DND-41 (cell line): ENCODE results near the gene KDM1A.

Source experiments
- ATAC-seq: fragments of 200-7000 bp; cut with Tn5 transposase; 3 replicates; pipeline ENCODE4 v1.9.1; 2021; ENCODE audit warnings: low read depth; ENCODE audit not compliant: insufficient read depth
- DNase-seq: peaks from one replicate; pipeline ENCODE4 v3.0.0-alpha.2; 2020
- H2AFZ ChIP-seq: 2 replicates; pipeline ENCODE4 v1.6.0; 2012; ENCODE audit warnings: low read depth, low read length
- H3K27ac ChIP-seq: 2 replicates; pipeline ENCODE4 v1.5.1; 2012; ENCODE audit warnings: low read length, inconsistent platforms
- H3K27me3 ChIP-seq: fragments of 200-600 bp; sonication (generic); 2 replicates; pipeline ENCODE4 v1.6.0; 2012; ENCODE audit warnings: low read length, mild to moderate bottlenecking, inconsistent platforms; ENCODE audit not compliant: insufficient read depth, poor library complexity
- H3K36me3 ChIP-seq: 2 replicates; pipeline ENCODE4 v1.5.1; 2012; ENCODE audit warnings: low read length, inconsistent platforms; ENCODE audit not compliant: insufficient read depth
- H3K4me1 ChIP-seq: 2 replicates; pipeline ENCODE4 v1.5.1; 2012; ENCODE audit warnings: mild to moderate bottlenecking, low read length; ENCODE audit not compliant: insufficient read depth
- H3K4me2 ChIP-seq: 2 replicates; pipeline ENCODE4 v1.6.0; 2012; ENCODE audit warnings: mild to moderate bottlenecking, moderate library complexity, low read length, inconsistent platforms; ENCODE audit not compliant: insufficient read depth
- H3K4me3 ChIP-seq, 2 experiments: fragments of 200-600 bp in 1 of 2; shearing (Covaris generic) in 1 of 2; 2 replicates each; pipeline ENCODE4 v1.5.1; 2012 to 2016; ENCODE audit warnings: inconsistent platforms in 2 of 2, low read length in 2 of 2, mild to moderate bottlenecking in 2 of 2, low read depth in 1 of 2, moderate library complexity in 1 of 2
- H3K79me2 ChIP-seq: 2 replicates; pipeline ENCODE4 v1.6.0; 2012; ENCODE audit warnings: low read length, inconsistent platforms; ENCODE audit not compliant: insufficient read depth
- H3K9ac ChIP-seq: 2 replicates; pipeline ENCODE4 v1.6.0; 2012; ENCODE audit warnings: low read depth, mild to moderate bottlenecking, inconsistent platforms, low read length, moderate library complexity
- H3K9me3 ChIP-seq: 2 replicates; pipeline ENCODE4 v1.5.1; 2012; ENCODE audit warnings: low read length, moderate library complexity, mild to moderate bottlenecking, inconsistent platforms; ENCODE audit not compliant: insufficient read depth, severe bottlenecking
- H4K20me1 ChIP-seq: 2 replicates; pipeline ENCODE4 v1.6.0; 2012; ENCODE audit warnings: low read length; ENCODE audit not compliant: insufficient read depth
- EZH2 ChIP-seq: IDR thresholded peaks from 3 replicates; pipeline ENCODE4 v1.6.1; 2012; ENCODE audit warnings: borderline replicate concordance, low read depth, mild to moderate bottlenecking, moderate library complexity, low read length, inconsistent platforms; ENCODE audit not compliant: severe bottlenecking
- TF ChIP-seq, protein P1 (sequence below): IDR thresholded peaks from 2 replicates; pipeline ENCODE4 v1.5.1; 2012; ENCODE audit warnings: borderline replicate concordance, low read length, moderate library complexity, mild to moderate bottlenecking; ENCODE audit not compliant: poor library complexity, severe bottlenecking; ENCODE audit errors: extremely low read depth

KDM1A gene

GRCh38 chr1:23062271-23062670 lies 43.0 kb downstream of the KDM1A start:
- H4K20me1 ChIP-seq = peaks cover 18% of the 10 kb centered on the region; the same call in 1 of the 2 replicates
- no peak overlapping the region for H3K4me3 ChIP-seq
- H3K9ac ChIP-seq = no peak overlapping the region
- peaks cover 19% of the 10 kb centered on the region for H3K79me2 ChIP-seq
- TF ChIP-seq, protein P1, sequence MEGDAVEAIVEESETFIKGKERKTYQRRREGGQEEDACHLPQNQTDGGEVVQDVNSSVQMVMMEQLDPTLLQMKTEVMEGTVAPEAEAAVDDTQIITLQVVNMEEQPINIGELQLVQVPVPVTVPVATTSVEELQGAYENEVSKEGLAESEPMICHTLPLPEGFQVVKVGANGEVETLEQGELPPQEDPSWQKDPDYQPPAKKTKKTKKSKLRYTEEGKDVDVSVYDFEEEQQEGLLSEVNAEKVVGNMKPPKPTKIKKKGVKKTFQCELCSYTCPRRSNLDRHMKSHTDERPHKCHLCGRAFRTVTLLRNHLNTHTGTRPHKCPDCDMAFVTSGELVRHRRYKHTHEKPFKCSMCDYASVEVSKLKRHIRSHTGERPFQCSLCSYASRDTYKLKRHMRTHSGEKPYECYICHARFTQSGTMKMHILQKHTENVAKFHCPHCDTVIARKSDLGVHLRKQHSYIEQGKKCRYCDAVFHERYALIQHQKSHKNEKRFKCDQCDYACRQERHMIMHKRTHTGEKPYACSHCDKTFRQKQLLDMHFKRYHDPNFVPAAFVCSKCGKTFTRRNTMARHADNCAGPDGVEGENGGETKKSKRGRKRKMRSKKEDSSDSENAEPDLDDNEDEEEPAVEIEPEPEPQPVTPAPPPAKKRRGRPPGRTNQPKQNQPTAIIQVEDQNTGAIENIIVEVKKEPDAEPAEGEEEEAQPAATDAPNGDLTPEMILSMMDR = no peak
- TF ChIP-seq EZH2 = no peak
- no peaks in the 10 kb centered on the region for H3K4me1 ChIP-seq
- no peak for ATAC-seq
- H3K36me3 ChIP-seq = peaks cover 97% of the 10 kb centered on the region
- H3K27me3 ChIP-seq = no peaks in the 10 kb centered on the region
- DNase-seq = no peak
- no peaks in the 10 kb centered on the region for H3K9me3 ChIP-seq
- no peak overlapping the region for H3K27ac ChIP-seq
- no peak overlapping the region for H2AFZ ChIP-seq
- no peak overlapping the region for H3K4me2 ChIP-seq

- Histone ChIP-seq H3K36me3 (peaks cover 97% of the 10 kb centered on the region), H4K20me1 (peaks cover 21% of the 10 kb centered on the region; the same call in 1 of the 2 replicates), H3K4me1 (no peaks in the 10 kb centered on the region), H3K4me2 (no peak overlapping the region), H3K27ac (no peak overlapping the region), H3K4me3 (no peak overlapping the region), H2AFZ (no peak overlapping the region), H3K27me3 (no peaks in the 10 kb centered on the region), H3K9ac (no peak overlapping the region), H3K9me3 (no peaks in the 10 kb centered on the region), H3K79me2 (peaks cover 24% of the 10 kb centered on the region)
- TF ChIP-seq, protein P1 = no peak
- no peak for TF ChIP-seq EZH2
- DNase-seq = no peak
- no peak for ATAC-seq
Observed at GRCh38 chr1:23065385-23065784, 46.1 kb downstream of the KDM1A start.

DNA sequence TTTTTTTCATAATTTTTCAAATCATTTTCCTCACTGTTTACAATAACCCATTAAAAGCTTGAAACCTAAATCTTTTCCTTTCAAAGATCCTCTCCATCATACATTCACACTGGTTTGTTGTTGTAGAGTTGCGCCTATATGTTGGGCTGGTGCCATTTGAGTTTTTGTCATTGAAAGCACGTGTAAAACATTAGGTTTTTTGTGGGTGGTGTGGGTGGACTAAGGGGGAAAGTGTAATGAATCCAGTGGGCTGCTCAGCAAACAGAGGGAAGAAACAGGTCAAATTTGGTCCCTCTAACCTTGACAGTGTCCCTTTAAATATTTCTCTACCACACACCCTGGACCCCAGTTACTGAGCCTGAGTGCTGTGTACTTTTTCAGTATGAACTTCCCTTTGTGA lies 46.8 kb downstream of the KDM1A start:
- no peaks in the 10 kb centered on the region for H3K4me1 ChIP-seq
- TF ChIP-seq, protein P1 = no peak
- TF ChIP-seq EZH2 = no peak
- no peak overlapping the region for H3K4me3 ChIP-seq
- no peaks in the 10 kb centered on the region for H3K27me3 ChIP-seq
- H2AFZ ChIP-seq = no peak overlapping the region
- DNase-seq (no peak), ATAC-seq (no peak)
- peaks cover 95% of the 10 kb centered on the region for H3K36me3 ChIP-seq
- H3K27ac ChIP-seq = no peak overlapping the region
- H3K9me3 ChIP-seq = no peaks in the 10 kb centered on the region
- peaks cover 20% of the 10 kb centered on the region; the same call in 1 of the 2 replicates for H4K20me1 ChIP-seq
- H3K79me2 ChIP-seq = peaks cover 24% of the 10 kb centered on the region
- no peak overlapping the region for H3K4me2 ChIP-seq
- no peak overlapping the region for H3K9ac ChIP-seq

DNA sequence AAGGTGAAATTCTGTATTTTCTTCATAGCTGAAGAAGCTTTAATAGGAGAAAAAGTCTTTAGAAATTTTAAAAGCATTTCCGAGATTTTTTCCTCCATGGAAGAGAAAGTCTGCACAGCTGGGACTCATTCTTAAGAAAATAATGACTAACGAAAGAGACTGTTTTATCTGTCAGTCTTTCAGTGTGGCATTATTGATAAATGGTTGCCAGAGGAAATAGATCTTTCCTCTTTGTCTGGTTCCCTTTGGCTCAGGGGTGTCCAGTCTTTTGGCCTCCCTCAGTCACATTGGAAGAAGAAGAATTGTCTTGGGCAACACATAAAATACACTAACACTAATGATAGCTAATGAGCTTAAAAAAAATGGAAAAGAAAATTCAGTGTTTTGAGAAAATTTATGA lies 49.9 kb downstream of the KDM1A start:
- Histone ChIP-seq H4K20me1 (peaks cover 15% of the 10 kb centered on the region; the same call in 1 of the 2 replicates), H3K4me2 (no peak overlapping the region), H3K9ac (no peak overlapping the region), H3K79me2 (peaks cover 19% of the 10 kb centered on the region), H3K4me1 (no peaks in the 10 kb centered on the region), H2AFZ (no peak overlapping the region), H3K27ac (no peak overlapping the region), H3K9me3 (no peaks in the 10 kb centered on the region), H3K36me3 (peaks cover 95% of the 10 kb centered on the region), H3K4me3 (no peak overlapping the region), H3K27me3 (no peaks in the 10 kb centered on the region)
- ATAC-seq (no peak), DNase-seq (no peak)
- no peak for TF ChIP-seq EZH2
- TF ChIP-seq, protein P1 = no peak
